HG03565 (cell line): ENCODE measurements around the gene MPP4.

ENCODE experiments used
- ATAC-seq: cut with Tn5 transposase; IDR thresholded peaks from one replicate; pipeline ENCODE4 v1.9.1; 2021; ENCODE audit warnings: mild to moderate bottlenecking, moderate library complexity; ENCODE audit not compliant: unreplicated experiment

Gene MPP4

GRCh38 chr2:201698588-201699226 lies at the start of gene MPP4:
MPP4 (minus strand) TSS chr2:201698644; CDS start chr2:201693954, 4,690 bp downstream.
- no peak for ATAC-seq

- ATAC-seq = no peak
Measured at GRCh38 chr2:201746551-201746950, 48.1 kb upstream of the MPP4 start.

- ATAC-seq = no peak
Measured at GRCh38 chr2:201735486-201735885, 37.0 kb upstream of the MPP4 start.

GRCh38 chr2:201734111-201734510 lies 35.7 kb upstream of the MPP4 start:
- no peak for ATAC-seq

GRCh38 chr2:201733544-201733943 lies 35.1 kb upstream of the MPP4 start:
- no peak for ATAC-seq

- no peak for ATAC-seq
Measured at GRCh38 chr2:201730651-201731285, 32.3 kb upstream of the MPP4 start.

- no peak for ATAC-seq
Measured at GRCh38 chr2:201715459-201715858, 17.0 kb upstream of the MPP4 start.

- ATAC-seq = no peak
Measured at GRCh38 chr2:201712726-201713125, 14.3 kb upstream of the MPP4 start.

- ATAC-seq = no peak
Measured at GRCh38 chr2:201709747-201710146, 11.3 kb upstream of the MPP4 start.

GRCh38 chr2:201709049-201709448 lies 10.6 kb upstream of the MPP4 start:
- no peak for ATAC-seq

GRCh38 chr2:201707753-201708152 lies 9.3 kb upstream of the MPP4 start:
- ATAC-seq = no peak

GRCh38 chr2:201707142-201707541 lies 8.7 kb upstream of the MPP4 start:
- ATAC-seq = no peak

- ATAC-seq = no peak
Measured at GRCh38 chr2:201704536-201704935, 6.1 kb upstream of the MPP4 start.

GRCh38 chr2:201701646-201702045 lies 3.2 kb upstream of the MPP4 start:
- ATAC-seq = no peak

- no peak for ATAC-seq
Measured at GRCh38 chr2:201699416-201699815, 972 bp upstream of the MPP4 start.

GRCh38 chr2:201697899-201698298 lies 545 bp downstream of the MPP4 start:
- no peak for ATAC-seq

- ATAC-seq = no peak
Measured at GRCh38 chr2:201696151-201696659, 2.2 kb downstream of the MPP4 start.

GRCh38 chr2:201685156-201685555 lies 13.3 kb downstream of the MPP4 start:
- ATAC-seq = no peak

- no peak for ATAC-seq
Measured at GRCh38 chr2:201680743-201681142, 17.7 kb downstream of the MPP4 start.

GRCh38 chr2:201678401-201678800 lies 20.0 kb downstream of the MPP4 start:
- ATAC-seq = no peak

GRCh38 chr2:201675454-201675853 lies 23.0 kb downstream of the MPP4 start:
- ATAC-seq = no peak

- ATAC-seq = no peak
Measured at GRCh38 chr2:201674794-201675193, 23.6 kb downstream of the MPP4 start.

GRCh38 chr2:201674298-201674697 lies 24.1 kb downstream of the MPP4 start:
- no peak for ATAC-seq
